ENCODE measurements around the gene C8G. TPM values are rescaled to one million over a fixed set of nuclear protein-coding genes. Genes with fewer than 3 reads are reported as not detected.

Gene C8G
- total RNA-seq, 1 donor from 2014 or later = not detected

- H3K4me1 ChIP-seq (ENCODE audit: control insufficient read depth in 3 of 3, insufficient read depth in 3 of 3, low read length in 3 of 3) = peaks cover 27 to 53% (median 49%) of the 10 kb centered on the region in 3 donors
- peak overlapping the region; percentile 88 for H3K27ac ChIP-seq (ENCODE audit: low read depth, low read length)
- H3K27me3 ChIP-seq (ENCODE audit: control insufficient read depth in 3 of 3, insufficient read depth in 3 of 3, low read length in 3 of 3) = no peaks in the 10 kb centered on the region
- peak overlapping the region in 2 of 3 donors; percentile 41 to 81 for H3K4me3 ChIP-seq (ENCODE audit: low read length in 3 of 3)
- H3K9ac ChIP-seq (ENCODE audit: low read depth in 1 of 3, low read length in 3 of 3) = peak overlapping the region; percentile 61 to 91 (median 72)
- peaks cover 16 to 24% (median 16%) of the 10 kb centered on the region in 3 donors for H3K36me3 ChIP-seq (ENCODE audit: control insufficient read depth in 3 of 3, insufficient read depth in 3 of 3, low read length in 3 of 3)
- H3K9me3 ChIP-seq (ENCODE audit: control insufficient read depth in 3 of 3, low read length in 3 of 3) = no peaks in the 10 kb centered on the region
These were observed 16.5 kb upstream of the C8G start for GRCh38 chr9:136928591-136928990.

- Histone ChIP-seq H3K27ac (ENCODE audit: low read depth, low read length) (peak overlapping the region; percentile 88), H3K27me3 (ENCODE audit: control insufficient read depth in 3 of 3, insufficient read depth in 3 of 3, low read length in 3 of 3) (no peaks in the 10 kb centered on the region), H3K4me1 (ENCODE audit: control insufficient read depth in 3 of 3, insufficient read depth in 3 of 3, low read length in 3 of 3) (peaks cover 27 to 53% (median 51%) of the 10 kb centered on the region in 3 donors), H3K4me3 (ENCODE audit: low read length in 3 of 3) (peak overlapping the region in 2 of 3 donors; percentile 20 to 45), H3K9me3 (ENCODE audit: control insufficient read depth in 3 of 3, low read length in 3 of 3) (no peaks in the 10 kb centered on the region), H3K36me3 (ENCODE audit: control insufficient read depth in 3 of 3, insufficient read depth in 3 of 3, low read length in 3 of 3) (peaks cover 12 to 19% (median 12%) of the 10 kb centered on the region in 3 donors), H3K9ac (ENCODE audit: low read depth in 1 of 3, low read length in 3 of 3) (peak overlapping the region; percentile 33 to 91 (median 70))
These were observed 15.0 kb upstream of the C8G start for GRCh38 chr9:136930014-136930413.

- Histone ChIP-seq H3K9ac (ENCODE audit: low read depth in 1 of 3, low read length in 3 of 3) (no peak overlapping the region), H3K27ac (ENCODE audit: low read depth, low read length) (no peak overlapping the region), H3K4me3 (ENCODE audit: low read length in 3 of 3) (no peak overlapping the region), H3K9me3 (ENCODE audit: control insufficient read depth in 3 of 3, low read length in 3 of 3) (no peaks in the 10 kb centered on the region), H3K4me1 (ENCODE audit: control insufficient read depth in 3 of 3, insufficient read depth in 3 of 3, low read length in 3 of 3) (peaks cover 23 to 41% (median 38%) of the 10 kb centered on the region in 3 donors), H3K27me3 (ENCODE audit: control insufficient read depth in 3 of 3, insufficient read depth in 3 of 3, low read length in 3 of 3) (no peaks in the 10 kb centered on the region), H3K36me3 (ENCODE audit: control insufficient read depth in 3 of 3, insufficient read depth in 3 of 3, low read length in 3 of 3) (peaks cover 2 to 6% (median 4%) of the 10 kb centered on the region in 3 donors)
These were observed 13.4 kb upstream of the C8G start for GRCh38 chr9:136931611-136932130.

GRCh38 chr9:136934277-136934676 lies 10.8 kb upstream of the C8G start:
- no peaks in the 10 kb centered on the region for H3K9me3 ChIP-seq (ENCODE audit: control insufficient read depth in 3 of 3, low read length in 3 of 3)
- peaks cover 10 to 27% (median 15%) of the 10 kb centered on the region in 3 donors for H3K4me1 ChIP-seq (ENCODE audit: control insufficient read depth in 3 of 3, insufficient read depth in 3 of 3, low read length in 3 of 3)
- no peak overlapping the region for H3K9ac ChIP-seq (ENCODE audit: low read depth in 1 of 3, low read length in 3 of 3)
- H3K27ac ChIP-seq (ENCODE audit: low read depth, low read length) = no peak overlapping the region
- peaks cover 0 to 4% (median 0%) of the 10 kb centered on the region in 3 donors for H3K36me3 ChIP-seq (ENCODE audit: control insufficient read depth in 3 of 3, insufficient read depth in 3 of 3, low read length in 3 of 3)
- no peaks in the 10 kb centered on the region for H3K27me3 ChIP-seq (ENCODE audit: control insufficient read depth in 3 of 3, insufficient read depth in 3 of 3, low read length in 3 of 3)
- H3K4me3 ChIP-seq (ENCODE audit: low read length in 3 of 3) = no peak overlapping the region

- Histone ChIP-seq H3K4me1 (ENCODE audit: control insufficient read depth in 3 of 3, insufficient read depth in 3 of 3, low read length in 3 of 3) (peaks cover 13 to 29% (median 13%) of the 10 kb centered on the region in 3 donors), H3K9me3 (ENCODE audit: control insufficient read depth in 3 of 3, low read length in 3 of 3) (no peaks in the 10 kb centered on the region), H3K4me3 (ENCODE audit: low read length in 3 of 3) (no peak overlapping the region), H3K36me3 (ENCODE audit: control insufficient read depth in 3 of 3, insufficient read depth in 3 of 3, low read length in 3 of 3) (peaks cover 5 to 9% (median 5%) of the 10 kb centered on the region in 3 donors), H3K27me3 (ENCODE audit: control insufficient read depth in 3 of 3, insufficient read depth in 3 of 3, low read length in 3 of 3) (no peaks in the 10 kb centered on the region), H3K27ac (ENCODE audit: low read depth, low read length) (no peak overlapping the region), H3K9ac (ENCODE audit: low read depth in 1 of 3, low read length in 3 of 3) (no peak overlapping the region)
These were observed 9.4 kb upstream of the C8G start for GRCh38 chr9:136935651-136936050.

- H3K9ac ChIP-seq (ENCODE audit: low read depth in 1 of 3, low read length in 3 of 3) = no peak overlapping the region
- H3K27ac ChIP-seq (ENCODE audit: low read depth, low read length) = no peak overlapping the region
- H3K36me3 ChIP-seq (ENCODE audit: control insufficient read depth in 3 of 3, insufficient read depth in 3 of 3, low read length in 3 of 3) = peaks cover 16 to 19% (median 16%) of the 10 kb centered on the region in 3 donors
- no peaks in the 10 kb centered on the region for H3K27me3 ChIP-seq (ENCODE audit: control insufficient read depth in 3 of 3, insufficient read depth in 3 of 3, low read length in 3 of 3)
- H3K4me3 ChIP-seq (ENCODE audit: low read length in 3 of 3) = no peak overlapping the region
- peaks cover 0 to 2% (median 0%) of the 10 kb centered on the region in 3 donors for H3K9me3 ChIP-seq (ENCODE audit: control insufficient read depth in 3 of 3, low read length in 3 of 3)
- peaks cover 21 to 39% (median 23%) of the 10 kb centered on the region in 3 donors for H3K4me1 ChIP-seq (ENCODE audit: control insufficient read depth in 3 of 3, insufficient read depth in 3 of 3, low read length in 3 of 3)
These were observed 8.3 kb upstream of the C8G start for GRCh38 chr9:136936645-136937170.

GRCh38 chr9:136937186-136938001 lies 7.6 kb upstream of the C8G start:
- Histone ChIP-seq H3K9ac (ENCODE audit: low read depth in 1 of 3, low read length in 3 of 3) (peak overlapping the region in 1 of 3 donors; percentile 16), H3K4me1 (ENCODE audit: control insufficient read depth in 3 of 3, insufficient read depth in 3 of 3, low read length in 3 of 3) (peaks cover 22 to 46% (median 30%) of the 10 kb centered on the region in 3 donors), H3K27ac (ENCODE audit: low read depth, low read length) (peak overlapping the region; percentile 2), H3K27me3 (ENCODE audit: control insufficient read depth in 3 of 3, insufficient read depth in 3 of 3, low read length in 3 of 3) (no peaks in the 10 kb centered on the region), H3K4me3 (ENCODE audit: low read length in 3 of 3) (no peak overlapping the region), H3K36me3 (ENCODE audit: control insufficient read depth in 3 of 3, insufficient read depth in 3 of 3, low read length in 3 of 3) (peaks cover 22 to 25% (median 23%) of the 10 kb centered on the region in 3 donors), H3K9me3 (ENCODE audit: control insufficient read depth in 3 of 3, low read length in 3 of 3) (peaks cover 0 to 2% (median 0%) of the 10 kb centered on the region in 3 donors)

- Histone ChIP-seq H3K27ac (ENCODE audit: low read depth, low read length) (peak overlapping the region; percentile 97), H3K9ac (ENCODE audit: low read depth in 1 of 3, low read length in 3 of 3) (peak overlapping the region; percentile 61 to 98 (median 70)), H3K9me3 (ENCODE audit: control insufficient read depth in 3 of 3, low read length in 3 of 3) (peaks cover 0 to 2% (median 0%) of the 10 kb centered on the region in 3 donors), H3K4me1 (ENCODE audit: control insufficient read depth in 3 of 3, insufficient read depth in 3 of 3, low read length in 3 of 3) (peaks cover 35 to 54% (median 43%) of the 10 kb centered on the region in 3 donors), H3K4me3 (ENCODE audit: low read length in 3 of 3) (peak overlapping the region in 1 of 3 donors; percentile 49), H3K27me3 (ENCODE audit: control insufficient read depth in 3 of 3, insufficient read depth in 3 of 3, low read length in 3 of 3) (no peaks in the 10 kb centered on the region), H3K36me3 (ENCODE audit: control insufficient read depth in 3 of 3, insufficient read depth in 3 of 3, low read length in 3 of 3) (peaks cover 25 to 32% (median 29%) of the 10 kb centered on the region in 3 donors)
These were observed 5.5 kb upstream of the C8G start for GRCh38 chr9:136939431-136939995.

GRCh38 chr9:136939996-136940525 lies 5.0 kb upstream of the C8G start:
- Histone ChIP-seq H3K4me3 (ENCODE audit: low read length in 3 of 3) (peak overlapping the region in 2 of 3 donors; percentile 40 to 90), H3K4me1 (ENCODE audit: control insufficient read depth in 3 of 3, insufficient read depth in 3 of 3, low read length in 3 of 3) (peaks cover 35 to 58% (median 47%) of the 10 kb centered on the region in 3 donors), H3K27ac (ENCODE audit: low read depth, low read length) (peak overlapping the region; percentile 97)

More at GRCh38 chr9:136939996-136940525, 5.0 kb upstream of the C8G start:
- Histone ChIP-seq H3K27me3 (ENCODE audit: control insufficient read depth in 3 of 3, insufficient read depth in 3 of 3, low read length in 3 of 3) (no peaks in the 10 kb centered on the region), H3K9ac (ENCODE audit: low read depth in 1 of 3, low read length in 3 of 3) (peak overlapping the region; percentile 70 to 98 (median 70)), H3K36me3 (ENCODE audit: control insufficient read depth in 3 of 3, insufficient read depth in 3 of 3, low read length in 3 of 3) (peaks cover 25 to 32% (median 29%) of the 10 kb centered on the region in 3 donors), H3K9me3 (ENCODE audit: control insufficient read depth in 3 of 3, low read length in 3 of 3) (peaks cover 0 to 2% (median 0%) of the 10 kb centered on the region in 3 donors)
